HEK293 (cell line): ENCODE results near the gene B3GNT3.

Experiments
- CTCF ChIP-seq: fragments of 450-650 bp; formaldehyde crosslinking; IDR thresholded peaks from 2 replicates; pipeline ENCODE4 v1.5.1; 2016; ENCODE audit warnings: missing biosample characterization, missing genetic modification characterization
- FEZF1 ChIP-seq: fragments of 450-650 bp; formaldehyde crosslinking; IDR thresholded peaks from 2 replicates; pipeline ENCODE4 v1.5.1; 2016; ENCODE audit warnings: missing biosample characterization, missing genetic modification characterization
- ZBTB20 ChIP-seq: fragments of 450-650 bp; formaldehyde crosslinking; IDR thresholded peaks from 2 replicates; pipeline ENCODE4 v1.5.1; 2016; ENCODE audit warnings: missing biosample characterization, missing genetic modification characterization
- ZBTB44 ChIP-seq: fragments of 450-650 bp; IDR thresholded peaks from 2 replicates; pipeline ENCODE4 v1.5.1; 2018; ENCODE audit warnings: missing biosample characterization, mild to moderate bottlenecking, missing genetic modification characterization
- ZNF140 ChIP-seq: fragments of 450-650 bp; formaldehyde crosslinking; IDR thresholded peaks from 2 replicates; pipeline ENCODE4 v1.5.1; 2016; ENCODE audit warnings: missing biosample characterization, missing genetic modification characterization
- ZNF449 ChIP-seq: fragments of 450-650 bp; formaldehyde crosslinking; IDR thresholded peaks from 2 replicates; pipeline ENCODE4 v1.5.1; 2017; ENCODE audit warnings: missing biosample characterization, mild to moderate bottlenecking, missing genetic modification characterization, moderate library complexity
- ZNF501 ChIP-seq: fragments of 450-650 bp; formaldehyde crosslinking; IDR thresholded peaks from 2 replicates; pipeline ENCODE4 v1.5.1; 2016; ENCODE audit warnings: missing biosample characterization, missing genetic modification characterization
- ZNF621 ChIP-seq: fragments of 450-650 bp; formaldehyde crosslinking; IDR thresholded peaks from 2 replicates; pipeline ENCODE4 v1.5.1; 2017; ENCODE audit warnings: missing biosample characterization, missing genetic modification characterization

- no peak for TF ChIP-seq ZBTB44 (tag by site-specific recombination)
- no peak for TF ChIP-seq CTCF (tag by site-specific recombination)
- no peak for TF ChIP-seq ZNF449 (tag by site-specific recombination)
- TF ChIP-seq ZNF140 (tag by site-specific recombination), result no peak
- no peak for TF ChIP-seq FEZF1
- TF ChIP-seq ZNF501 (tag by site-specific recombination), result no peak
- TF ChIP-seq ZBTB20 (tag by site-specific recombination), result no peak
- no peak for TF ChIP-seq ZNF621 (tag by site-specific recombination)
Measured at GRCh38 chr19:17754634-17755442, 40.1 kb upstream of the B3GNT3 start.
